ENCODE data around the gene FLYWCH1. TPM values are rescaled to one million over a fixed set of nuclear protein-coding genes. Genes with fewer than 3 reads are reported as not detected.

The FLYWCH1 gene
- total RNA-seq, 1 experiment from 2014 or later, result 32.6 TPM

DNA sequence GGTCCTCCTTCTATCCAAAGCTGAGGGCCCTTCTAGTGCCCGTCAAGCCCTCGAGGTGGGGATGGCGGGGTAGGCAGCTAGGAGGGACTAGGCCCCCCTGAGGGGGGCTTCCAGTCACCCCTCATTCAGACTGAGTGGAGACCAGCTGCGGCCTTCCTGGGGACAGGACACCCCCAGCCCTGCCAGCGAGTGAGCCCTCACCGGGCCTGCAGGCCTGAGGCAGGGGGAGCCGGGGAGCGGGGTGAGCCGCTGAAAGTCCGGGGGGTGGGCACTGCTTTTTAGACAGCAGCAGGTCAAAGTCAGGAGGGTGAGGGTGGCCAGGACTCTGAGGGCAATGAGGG, 43.7 kb downstream of the FLYWCH1 start:
- H3K27ac Mint-ChIP-seq, result no peak overlapping the region

DNA sequence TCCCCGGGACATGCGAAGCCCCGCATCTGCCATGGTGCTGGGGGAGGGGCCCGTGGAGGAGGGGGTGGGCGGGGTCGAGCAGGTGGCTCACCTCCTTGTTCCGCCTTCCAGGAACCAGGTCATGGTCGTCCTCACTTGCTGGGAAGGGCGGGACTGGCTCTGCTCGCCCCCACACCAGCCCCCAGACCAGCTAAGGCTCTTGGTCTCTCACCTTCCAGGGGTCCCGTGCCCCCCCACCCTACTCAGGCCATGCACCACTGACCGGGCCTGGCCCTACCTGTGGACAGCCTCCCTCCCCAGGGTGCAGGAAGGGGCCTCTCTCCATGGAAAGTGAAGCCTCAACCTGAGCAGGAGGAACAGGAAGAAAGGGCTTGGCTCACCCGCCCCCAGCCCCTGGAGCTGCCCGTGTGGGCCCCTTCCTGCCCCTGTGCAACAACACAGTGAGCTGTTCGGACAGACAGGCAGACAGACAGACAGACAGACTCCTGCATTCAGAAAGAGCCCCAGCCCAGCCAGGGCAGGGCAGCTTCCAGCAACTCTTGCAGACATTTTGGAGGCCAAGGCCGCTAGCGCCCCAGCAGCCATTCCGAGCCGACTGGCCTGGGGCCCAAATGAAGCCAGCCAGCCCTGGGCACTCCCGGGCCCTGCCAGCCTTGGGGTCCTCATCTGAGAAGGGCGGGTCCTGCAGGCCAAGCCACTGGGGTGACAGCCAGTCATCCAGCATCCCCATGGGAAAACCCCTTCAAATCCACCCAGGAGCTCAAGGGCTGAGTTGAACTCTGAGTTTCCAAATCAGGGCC, 44.2 kb downstream of the FLYWCH1 start:
- peaks cover 26% of the 10 kb centered on the region for H3K4me1 Mint-ChIP-seq
- H3K4me3 Mint-ChIP-seq, result no peak overlapping the region
- TF ChIP-seq, protein P1, sequence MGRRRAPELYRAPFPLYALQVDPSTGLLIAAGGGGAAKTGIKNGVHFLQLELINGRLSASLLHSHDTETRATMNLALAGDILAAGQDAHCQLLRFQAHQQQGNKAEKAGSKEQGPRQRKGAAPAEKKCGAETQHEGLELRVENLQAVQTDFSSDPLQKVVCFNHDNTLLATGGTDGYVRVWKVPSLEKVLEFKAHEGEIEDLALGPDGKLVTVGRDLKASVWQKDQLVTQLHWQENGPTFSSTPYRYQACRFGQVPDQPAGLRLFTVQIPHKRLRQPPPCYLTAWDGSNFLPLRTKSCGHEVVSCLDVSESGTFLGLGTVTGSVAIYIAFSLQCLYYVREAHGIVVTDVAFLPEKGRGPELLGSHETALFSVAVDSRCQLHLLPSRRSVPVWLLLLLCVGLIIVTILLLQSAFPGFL (CRISPR knock-in tag; IDR thresholded peaks at IDR 0.05; ENCODE audit: borderline replicate concordance), result no peak
- 0 out of 2 replicates have a peak, but pooled peaks have one; percentile 17 for TF ChIP-seq SP1 (CRISPR knock-in tag; conservative IDR thresholded peaks at IDR 0.05)
- TF ChIP-seq NR2C2 (CRISPR knock-in tag; IDR thresholded peaks at IDR 0.05), result no peak
- CTCF ChIA-PET, result interaction anchor here (0.7 to 2.2 kb wide), 6 partner anchors 9 to 216 kb away, joined by 3 to 13 read pairs (median 6); partner anchors contain the start of gene PAQR4
- no peaks in the 10 kb centered on the region for H3K9me3 Mint-ChIP-seq
- POLR2A ChIA-PET, result interaction anchor here (1.4 to 1.6 kb wide), 2 partner anchors 8 to 10 kb away, joined by 4 read pairs; partner anchors contain the start of gene KREMEN2
- H3K27ac Mint-ChIP-seq, result 0 out of 2 replicates have a peak overlapping the region, but pooled peaks have one; percentile 41
- ATAC-seq (peak; percentile 64), DNase-seq (ENCODE audit: low spot score) (peak; percentile 40)
- no peaks in the 10 kb centered on the region; the same call in 1 of the 2 replicates for H3K27me3 Mint-ChIP-seq (ENCODE audit: low read depth)
- no peaks in the 10 kb centered on the region for H3K36me3 Mint-ChIP-seq

More for the DNA sequence above, 43.7 kb downstream of the FLYWCH1 start:
- H3K9me3 Mint-ChIP-seq, result no peaks in the 10 kb centered on the region
- ATAC-seq (peak; percentile 9; the same call in 1 of the 2 replicates), DNase-seq (ENCODE audit: low spot score) (no peak)
- H3K4me3 Mint-ChIP-seq, result no peak overlapping the region
- no peaks in the 10 kb centered on the region; the same call in 1 of the 2 replicates for H3K27me3 Mint-ChIP-seq (ENCODE audit: low read depth)
- TF ChIP-seq TP53 (CRISPR knock-in tag; IDR thresholded peaks at IDR 0.05), result 0 out of 2 replicates have a peak, but pooled peaks have one; percentile 41
- TF ChIP-seq SOX15 (CRISPR knock-in tag; IDR thresholded peaks at IDR 0.05), result no peak
- ChIA-PET POLR2A (interaction anchor here (1.4 to 1.6 kb wide), 2 partner anchors 9 kb away, joined by 4 read pairs; partner anchors contain the start of gene KREMEN2), CTCF (interaction anchor here (0.9 to 2.2 kb wide), 3 partner anchors 28 to 116 kb away, joined by 3 to 10 read pairs (median 4); no protein-coding TSS in a partner anchor)
- peaks cover 26% of the 10 kb centered on the region for H3K4me1 Mint-ChIP-seq
- no peaks in the 10 kb centered on the region for H3K36me3 Mint-ChIP-seq

DNA sequence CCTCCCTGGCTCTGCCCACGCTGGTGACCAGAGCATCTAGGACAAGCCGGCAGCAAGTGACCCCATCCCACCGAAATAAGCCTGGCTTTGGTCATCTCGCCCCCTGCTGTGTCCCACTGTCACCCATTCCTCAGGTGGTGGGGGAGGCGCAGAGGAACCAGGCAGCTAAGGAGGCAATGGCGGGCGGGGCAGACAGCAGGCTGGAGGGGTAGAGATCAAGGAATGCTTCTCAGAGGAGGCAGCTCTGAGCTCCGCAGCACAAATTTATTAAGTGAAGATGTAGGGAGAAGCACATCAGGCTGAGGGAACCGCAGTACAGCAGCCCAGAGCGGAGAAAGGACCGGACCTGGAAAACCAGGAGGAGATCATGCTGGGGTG, 44.8 kb downstream of the FLYWCH1 start:
- H3K4me3 Mint-ChIP-seq, result no peak overlapping the region
- H3K27ac Mint-ChIP-seq, result no peak overlapping the region; the same call in 1 of the 2 replicates

DNA sequence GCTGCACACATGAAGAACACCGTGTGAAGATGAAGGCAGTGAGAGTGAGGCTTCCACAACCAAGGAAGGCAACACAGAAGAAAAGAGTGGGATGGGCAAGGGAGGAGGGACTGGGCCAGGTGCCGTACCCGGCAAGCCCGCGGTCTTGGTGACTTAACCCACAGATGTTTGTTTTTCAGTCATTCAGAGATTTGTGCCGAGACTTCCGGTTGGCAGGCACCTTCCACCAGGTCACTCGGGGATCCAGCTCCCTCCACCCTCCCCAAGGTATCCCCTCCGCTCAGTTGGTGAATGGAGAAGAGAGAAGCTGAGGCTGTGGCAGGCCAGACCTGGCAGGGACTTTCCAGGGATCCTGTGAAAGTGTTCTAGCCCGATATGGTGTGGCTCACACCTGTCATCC, 47.5 kb downstream of the FLYWCH1 start:
- H3K36me3 Mint-ChIP-seq, result no peaks in the 10 kb centered on the region
- POLR2A ChIA-PET, result no interaction called here
- no peak for DNase-seq (ENCODE audit: low spot score)
- TF ChIP-seq JAZF1 (CRISPR knock-in tag; IDR thresholded peaks at IDR 0.05) (no peak), JUN (CRISPR knock-in tag; IDR thresholded peaks at IDR 0.05) (no peak)
- no peak for ATAC-seq
- CTCF ChIA-PET, result interaction anchor here (0.7 to 2.3 kb wide), 5 partner anchors 11 to 73 kb away, joined by 6 to 11 read pairs (median 8); partner anchors contain the start of gene PAQR4
- H3K27ac Mint-ChIP-seq, result no peak overlapping the region
- no peaks in the 10 kb centered on the region for H3K9me3 Mint-ChIP-seq
- peaks cover 6% of the 10 kb centered on the region for H3K27me3 Mint-ChIP-seq (ENCODE audit: low read depth)
- H3K4me1 Mint-ChIP-seq, result peaks cover 24% of the 10 kb centered on the region
- no peak overlapping the region for H3K4me3 Mint-ChIP-seq

More for the DNA sequence above, 44.8 kb downstream of the FLYWCH1 start:
- ATAC-seq (no peak), DNase-seq (ENCODE audit: low spot score) (no peak)
- TF ChIP-seq, protein P2, sequence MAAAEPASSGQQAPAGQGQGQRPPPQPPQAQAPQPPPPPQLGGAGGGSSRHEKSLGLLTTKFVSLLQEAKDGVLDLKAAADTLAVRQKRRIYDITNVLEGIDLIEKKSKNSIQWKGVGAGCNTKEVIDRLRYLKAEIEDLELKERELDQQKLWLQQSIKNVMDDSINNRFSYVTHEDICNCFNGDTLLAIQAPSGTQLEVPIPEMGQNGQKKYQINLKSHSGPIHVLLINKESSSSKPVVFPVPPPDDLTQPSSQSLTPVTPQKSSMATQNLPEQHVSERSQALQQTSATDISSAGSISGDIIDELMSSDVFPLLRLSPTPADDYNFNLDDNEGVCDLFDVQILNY (CRISPR knock-in tag; IDR thresholded peaks at IDR 0.05), result no peak
- TF ChIP-seq, protein P3, sequence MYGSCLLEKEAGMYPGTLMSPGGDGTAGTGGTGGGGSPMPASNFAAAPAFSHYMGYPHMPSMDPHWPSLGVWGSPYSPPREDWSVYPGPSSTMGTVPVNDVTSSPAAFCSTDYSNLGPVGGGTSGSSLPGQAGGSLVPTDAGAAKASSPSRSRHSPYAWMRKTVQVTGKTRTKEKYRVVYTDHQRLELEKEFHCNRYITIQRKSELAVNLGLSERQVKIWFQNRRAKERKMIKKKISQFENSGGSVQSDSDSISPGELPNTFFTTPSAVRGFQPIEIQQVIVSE (CRISPR knock-in tag; IDR thresholded peaks at IDR 0.05; ENCODE audit: borderline replicate concordance), result no peak
- TF ChIP-seq NFATC4 (CRISPR knock-in tag; IDR thresholded peaks at IDR 0.05) (no peak), FOXJ3 (CRISPR knock-in tag; IDR thresholded peaks at IDR 0.05; ENCODE audit: borderline replicate concordance) (no peak), CREM (CRISPR knock-in tag; IDR thresholded peaks at IDR 0.05) (no peak)
- TF ChIP-seq, protein P4, sequence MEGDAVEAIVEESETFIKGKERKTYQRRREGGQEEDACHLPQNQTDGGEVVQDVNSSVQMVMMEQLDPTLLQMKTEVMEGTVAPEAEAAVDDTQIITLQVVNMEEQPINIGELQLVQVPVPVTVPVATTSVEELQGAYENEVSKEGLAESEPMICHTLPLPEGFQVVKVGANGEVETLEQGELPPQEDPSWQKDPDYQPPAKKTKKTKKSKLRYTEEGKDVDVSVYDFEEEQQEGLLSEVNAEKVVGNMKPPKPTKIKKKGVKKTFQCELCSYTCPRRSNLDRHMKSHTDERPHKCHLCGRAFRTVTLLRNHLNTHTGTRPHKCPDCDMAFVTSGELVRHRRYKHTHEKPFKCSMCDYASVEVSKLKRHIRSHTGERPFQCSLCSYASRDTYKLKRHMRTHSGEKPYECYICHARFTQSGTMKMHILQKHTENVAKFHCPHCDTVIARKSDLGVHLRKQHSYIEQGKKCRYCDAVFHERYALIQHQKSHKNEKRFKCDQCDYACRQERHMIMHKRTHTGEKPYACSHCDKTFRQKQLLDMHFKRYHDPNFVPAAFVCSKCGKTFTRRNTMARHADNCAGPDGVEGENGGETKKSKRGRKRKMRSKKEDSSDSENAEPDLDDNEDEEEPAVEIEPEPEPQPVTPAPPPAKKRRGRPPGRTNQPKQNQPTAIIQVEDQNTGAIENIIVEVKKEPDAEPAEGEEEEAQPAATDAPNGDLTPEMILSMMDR (IDR thresholded peaks at IDR 0.05), result no peak
- Mint-ChIP-seq H3K4me1 (peaks cover 26% of the 10 kb centered on the region), H3K36me3 (no peaks in the 10 kb centered on the region), H3K27me3 (ENCODE audit: low read depth) (no peaks in the 10 kb centered on the region; the same call in 1 of the 2 replicates), H3K9me3 (no peaks in the 10 kb centered on the region)
- POLR2A ChIA-PET, result interaction anchor here (1.4 to 1.6 kb wide), 2 partner anchors 8 to 11 kb away, joined by 4 read pairs; partner anchors contain the start of gene KREMEN2
- CTCF ChIA-PET, result interaction anchor here (0.7 to 2.2 kb wide), 6 partner anchors 8 to 216 kb away, joined by 3 to 13 read pairs (median 6); partner anchors contain the start of gene PAQR4

Measured in WTC11 (cell line).